HepG2 (cell line): ENCODE data around the gene PIRT.

Source experiments
- POLR2A ChIP-seq, 2 experiments: IDR thresholded peaks; 2 replicates each; pipeline ENCODE4 v1.6.1; 2011; ENCODE audit warnings: low read depth in 2 of 2, low read length in 2 of 2, mild to moderate bottlenecking in 1 of 2, moderate library complexity in 1 of 2; ENCODE audit not compliant: insufficient read depth in 1 of 2
- TAF1 ChIP-seq: sonication (generic); formaldehyde crosslinking; IDR thresholded peaks from 2 replicates; pipeline ENCODE4 v1.4.0; 2020; ENCODE audit warnings: missing genetic modification reagents
- TARDBP ChIP-seq: sonication (generic); formaldehyde crosslinking; IDR thresholded peaks from 2 replicates; pipeline ENCODE4 v1.8.0; 2022; ENCODE audit warnings: mild to moderate bottlenecking, missing genetic modification reagents
- TCF7L2 ChIP-seq: IDR thresholded peaks from 2 replicates; pipeline ENCODE4 v1.6.1; 2011; ENCODE audit warnings: mild to moderate bottlenecking, low read depth, low read length, moderate library complexity

DNA sequence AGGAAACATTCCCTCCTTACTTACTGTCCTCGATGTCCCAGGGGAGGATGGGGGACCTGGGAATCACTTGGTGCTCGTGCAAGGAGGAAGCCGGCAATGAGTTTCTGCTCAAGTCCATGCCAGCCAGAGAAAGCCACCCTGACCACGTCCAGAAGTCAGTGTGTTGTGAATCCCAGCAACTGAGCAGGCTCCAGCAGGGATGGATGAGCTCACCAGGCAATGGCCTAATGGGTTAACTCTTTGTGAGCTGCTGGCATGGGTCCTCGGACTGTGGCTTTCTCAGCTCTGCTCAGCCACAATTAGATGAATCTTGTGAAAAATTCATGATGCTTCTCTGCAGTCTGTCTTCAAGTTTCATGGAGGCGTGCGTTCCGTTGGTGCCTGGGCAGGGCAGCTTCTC is at the start of gene PIRT:
- no peak for TF ChIP-seq TCF7L2
- TF ChIP-seq POLR2A (IDR thresholded peaks at IDR 0.05; ENCODE audit: insufficient read depth in 1 of 2, low read depth in 2 of 2, low read length in 2 of 2): no peak
- no peak for TF ChIP-seq TAF1
- no peak for TF ChIP-seq TARDBP (CRISPR knock-in tag)
